Effector memory CD8-positive, alpha-beta T cell (primary cell): ENCODE measurements around the gene DUSP11.

Experiments used
- ATAC-seq: fragments of 150-1000 bp; cut with Tn5 transposase; replicated peaks from 2 replicates; pipeline ENCODE4 v1.10.0; 2021; ENCODE audit warnings: mild to moderate bottlenecking, moderate library complexity
- DNase-seq, 3 experiments: peaks; one replicate each; pipeline ENCODE4 v3.0.0; 2021
- H3K27ac Mint-ChIP-seq, 2 donors: one replicate each; pipeline ENCODE4 v1.8.0; 2022; ENCODE audit warnings: mild to moderate bottlenecking in 2 of 2, mixed read lengths in 2 of 2, moderate library complexity in 2 of 2
- H3K27me3 Mint-ChIP-seq, 2 donors: one replicate each; pipeline ENCODE4 v1.8.0; 2022; ENCODE audit warnings: mixed read lengths in 2 of 2
- H3K36me3 Mint-ChIP-seq: one replicate; pipeline ENCODE4 v1.8.0; 2022; ENCODE audit warnings: mild to moderate bottlenecking, moderate library complexity, mixed read lengths; ENCODE audit not compliant: insufficient read depth
- H3K4me1 Mint-ChIP-seq, 2 donors: one replicate each; pipeline ENCODE4 v1.8.0; 2022; ENCODE audit warnings: low read depth in 2 of 2, mixed read lengths in 2 of 2
- H3K4me3 Mint-ChIP-seq, 2 donors: one replicate each; pipeline ENCODE4 v1.8.0; 2022; ENCODE audit warnings: mild to moderate bottlenecking in 2 of 2, mixed read lengths in 2 of 2, moderate library complexity in 2 of 2
- H3K9me3 Mint-ChIP-seq, 2 donors: one replicate each; pipeline ENCODE4 v1.8.0; 2022; ENCODE audit warnings: mixed read lengths in 2 of 2
- total RNA-seq, 9 experiments: gene quantifications; one replicate each; lab custom pipeline; 2026; lab: John Stamatoyannopoulos, UW

DUSP11 gene
- 30.7 to 48.6 (median 46.2) reads per million in 9 experiments for total RNA-seq

- peak within 1 kb of the TSS; percentile 97 for H3K27ac Mint-ChIP-seq
- peaks cover 14 to 32% of the 10 kb centered on the region in 2 donors for H3K4me1 Mint-ChIP-seq
- H3K9me3 Mint-ChIP-seq: no peaks in the 10 kb centered on the region
- H3K36me3 Mint-ChIP-seq: peaks cover 24% of the 10 kb centered on the region
- peaks cover 7 to 9% of the 10 kb centered on the region in 2 donors for H3K27me3 Mint-ChIP-seq
- peak; percentile 97 to 99 (median 97) for DNase-seq
- H3K4me3 Mint-ChIP-seq: peak within 1 kb of the TSS; percentile 96 to 97
- peak; percentile 99 for ATAC-seq
These were observed at the start of gene DUSP11 for GRCh38 chr2:73779467-73780236. TSS of gene DUSP11 (minus strand) at chr2:73780103. CDS start at chr2:73779974, 129 bp downstream.

GRCh38 chr2:73828818-73829570, 49.1 kb upstream of the DUSP11 start, which contains the start of gene STAMBP:
TSS of gene STAMBP (plus strand) at chr2:73828961. CDS start at chr2:73830857, 1,896 bp downstream.
- DNase-seq: peak; percentile 83 to 86 (median 84)
- H3K4me1 Mint-ChIP-seq: peaks cover 34 to 47% of the 10 kb centered on the region in 2 donors
- peak within 1 kb of the TSS; percentile 89 to 96 for H3K4me3 Mint-ChIP-seq
- peak within 1 kb of the TSS; percentile 98 to 100 for H3K27ac Mint-ChIP-seq
- H3K36me3 Mint-ChIP-seq: peaks cover 24% of the 10 kb centered on the region
- H3K27me3 Mint-ChIP-seq: no peaks in the 10 kb centered on the region
- peak; percentile 79 for ATAC-seq
- H3K9me3 Mint-ChIP-seq: no peaks in the 10 kb centered on the region

- H3K36me3 Mint-ChIP-seq: peaks cover 18% of the 10 kb centered on the region
- H3K4me1 Mint-ChIP-seq: peaks cover 34 to 47% of the 10 kb centered on the region in 2 donors
- ATAC-seq (no peak), DNase-seq (no peak)
- H3K9me3 Mint-ChIP-seq: no peaks in the 10 kb centered on the region
- H3K4me3 Mint-ChIP-seq: peak overlapping the region; percentile 89 to 96
- H3K27ac Mint-ChIP-seq: peak overlapping the region; percentile 98 to 100
- H3K27me3 Mint-ChIP-seq: no peaks in the 10 kb centered on the region
These were observed 48.5 kb upstream of the DUSP11 start for GRCh38 chr2:73828389-73828817.

GRCh38 chr2:73827660-73828388, 47.9 kb upstream of the DUSP11 start:
- no peaks in the 10 kb centered on the region for H3K9me3 Mint-ChIP-seq
- H3K36me3 Mint-ChIP-seq: peaks cover 17% of the 10 kb centered on the region
- H3K4me3 Mint-ChIP-seq: peak overlapping the region; percentile 89 to 96
- peak overlapping the region; percentile 39 to 100 for H3K27ac Mint-ChIP-seq
- DNase-seq (no peak), ATAC-seq (no peak)
- H3K27me3 Mint-ChIP-seq: no peaks in the 10 kb centered on the region
- H3K4me1 Mint-ChIP-seq: peaks cover 34 to 46% of the 10 kb centered on the region in 2 donors

GRCh38 chr2:73827018-73827417, 47.1 kb upstream of the DUSP11 start:
- no peak for ATAC-seq
- H3K9me3 Mint-ChIP-seq: no peaks in the 10 kb centered on the region
- peaks cover 29 to 41% of the 10 kb centered on the region in 2 donors for H3K4me1 Mint-ChIP-seq
- no peak for DNase-seq
- peaks cover 13% of the 10 kb centered on the region for H3K36me3 Mint-ChIP-seq
- peak overlapping the region; percentile 39 to 100 for H3K27ac Mint-ChIP-seq
- peak overlapping the region in 1 of 2 donors; percentile 96 for H3K4me3 Mint-ChIP-seq
- H3K27me3 Mint-ChIP-seq: no peaks in the 10 kb centered on the region

- peaks cover 20 to 28% of the 10 kb centered on the region in 2 donors for H3K4me1 Mint-ChIP-seq
- ATAC-seq: no peak
- no peak overlapping the region for H3K27ac Mint-ChIP-seq
- no peaks in the 10 kb centered on the region for H3K9me3 Mint-ChIP-seq
- H3K36me3 Mint-ChIP-seq: peaks cover 7% of the 10 kb centered on the region
- no peak for DNase-seq
- peaks cover 0 to 10% of the 10 kb centered on the region in 2 donors for H3K27me3 Mint-ChIP-seq
- no peak overlapping the region for H3K4me3 Mint-ChIP-seq
These were observed 45.5 kb upstream of the DUSP11 start for GRCh38 chr2:73825408-73825807.

- peaks cover 0 to 13% of the 10 kb centered on the region in 2 donors for H3K27me3 Mint-ChIP-seq
- peaks cover 6% of the 10 kb centered on the region for H3K36me3 Mint-ChIP-seq
- H3K27ac Mint-ChIP-seq: no peak overlapping the region
These were observed 44.1 kb upstream of the DUSP11 start for GRCh38 chr2:73823916-73824523.

GRCh38 chr2:73823416-73823815, 43.5 kb upstream of the DUSP11 start:
- H3K36me3 Mint-ChIP-seq: no peaks in the 10 kb centered on the region
- no peak overlapping the region for H3K4me3 Mint-ChIP-seq
- ATAC-seq: no peak
- no peak overlapping the region for H3K27ac Mint-ChIP-seq
- no peak for DNase-seq
- no peaks in the 10 kb centered on the region for H3K9me3 Mint-ChIP-seq
- peaks cover 4 to 8% of the 10 kb centered on the region in 2 donors for H3K4me1 Mint-ChIP-seq
- H3K27me3 Mint-ChIP-seq: peaks cover 0 to 13% of the 10 kb centered on the region in 2 donors

More at GRCh38 chr2:73823916-73824523, 44.1 kb upstream of the DUSP11 start:
- Mint-ChIP-seq H3K4me1 (peaks cover 8 to 14% of the 10 kb centered on the region in 2 donors), H3K9me3 (no peaks in the 10 kb centered on the region), H3K4me3 (no peak overlapping the region)
- ATAC-seq (peak; percentile 34), DNase-seq (peak; percentile 33 to 42 (median 35))

- H3K4me1 Mint-ChIP-seq: peaks cover 4 to 7% of the 10 kb centered on the region in 2 donors
- H3K27ac Mint-ChIP-seq: no peak overlapping the region
- peaks cover 0 to 13% of the 10 kb centered on the region in 2 donors for H3K27me3 Mint-ChIP-seq
- H3K4me3 Mint-ChIP-seq: no peak overlapping the region
- no peak for DNase-seq
- H3K9me3 Mint-ChIP-seq: no peaks in the 10 kb centered on the region
- H3K36me3 Mint-ChIP-seq: no peaks in the 10 kb centered on the region
- ATAC-seq: no peak
These were observed 43.1 kb upstream of the DUSP11 start for GRCh38 chr2:73822991-73823390.

- DNase-seq: no peak
- Mint-ChIP-seq H3K36me3 (no peaks in the 10 kb centered on the region), H3K27me3 (peaks cover 0 to 13% of the 10 kb centered on the region in 2 donors), H3K9me3 (no peaks in the 10 kb centered on the region), H3K4me1 (peaks cover 0 to under 1% of the 10 kb centered on the region in 2 donors), H3K27ac (no peak overlapping the region), H3K4me3 (no peak overlapping the region)
- no peak for ATAC-seq
These were observed 42.4 kb upstream of the DUSP11 start for GRCh38 chr2:73822276-73822675.

GRCh38 chr2:73821669-73822068, 41.8 kb upstream of the DUSP11 start:
- ATAC-seq (no peak), DNase-seq (no peak)
- Mint-ChIP-seq H3K4me1 (no peaks in the 10 kb centered on the region), H3K4me3 (no peak overlapping the region), H3K27me3 (peaks cover 0 to 14% of the 10 kb centered on the region in 2 donors), H3K27ac (no peak overlapping the region), H3K9me3 (no peaks in the 10 kb centered on the region), H3K36me3 (no peaks in the 10 kb centered on the region)

- H3K27me3 Mint-ChIP-seq: peaks cover 0 to 19% of the 10 kb centered on the region in 2 donors
- no peak overlapping the region for H3K27ac Mint-ChIP-seq
- DNase-seq (no peak), ATAC-seq (no peak)
- H3K4me3 Mint-ChIP-seq: no peak overlapping the region
- no peaks in the 10 kb centered on the region for H3K4me1 Mint-ChIP-seq
- no peaks in the 10 kb centered on the region for H3K36me3 Mint-ChIP-seq
- no peaks in the 10 kb centered on the region for H3K9me3 Mint-ChIP-seq
These were observed 41.3 kb upstream of the DUSP11 start for GRCh38 chr2:73821227-73821626.
